ENCODE data around the gene LEPROT.

The LEPROT gene

GRCh38 chr1:65477414-65478378 lies 57.2 kb downstream of the LEPROT start:
- DNase-seq (ENCODE audit: low read depth in 2 of 2) = no peak

- DNase-seq (ENCODE audit: low read depth in 2 of 2) = no peak
These were observed 58.0 kb downstream of the LEPROT start for GRCh38 chr1:65478379-65479026.

- DNase-seq (ENCODE audit: low read depth in 2 of 2) = no peak
These were observed 59.2 kb downstream of the LEPROT start for GRCh38 chr1:65479554-65480204.

- no peak for DNase-seq (ENCODE audit: low read depth in 2 of 2)
These were observed 60.4 kb downstream of the LEPROT start for GRCh38 chr1:65480684-65481405.

GRCh38 chr1:65483993-65484754 lies 63.7 kb downstream of the LEPROT start:
- no peak for DNase-seq (ENCODE audit: low read depth in 2 of 2)

Data from fibroblast of skin of left quadriceps (primary cell).